Subcutaneous adipose tissue (tissue), 4 donors: Measurements from ENCODE around the gene EGF. TPM values are rescaled to one million over a fixed set of nuclear protein-coding genes. Genes with fewer than 3 reads are reported as not detected.

Experiments
- total RNA-seq, 4 donors: library from RNA; depleted of rRNA; stranded (reverse); fragments of >200 nt; gene quantifications; one replicate each; pipeline ENCODE4 v1.1.0, GENCODE V29; 2016
- TF ChIP-seq, protein P1 (sequence below): fragments of 450-650 bp; IDR thresholded peaks from one replicate; pipeline ENCODE4 v1.5.1; 2016; ENCODE audit warnings: low read depth, mild to moderate bottlenecking, control low read depth, antibody characterized with exemption, moderate library complexity

The EGF gene
- total RNA-seq, 4 donors from 2014 or later, result not detected

- TF ChIP-seq, protein P1, sequence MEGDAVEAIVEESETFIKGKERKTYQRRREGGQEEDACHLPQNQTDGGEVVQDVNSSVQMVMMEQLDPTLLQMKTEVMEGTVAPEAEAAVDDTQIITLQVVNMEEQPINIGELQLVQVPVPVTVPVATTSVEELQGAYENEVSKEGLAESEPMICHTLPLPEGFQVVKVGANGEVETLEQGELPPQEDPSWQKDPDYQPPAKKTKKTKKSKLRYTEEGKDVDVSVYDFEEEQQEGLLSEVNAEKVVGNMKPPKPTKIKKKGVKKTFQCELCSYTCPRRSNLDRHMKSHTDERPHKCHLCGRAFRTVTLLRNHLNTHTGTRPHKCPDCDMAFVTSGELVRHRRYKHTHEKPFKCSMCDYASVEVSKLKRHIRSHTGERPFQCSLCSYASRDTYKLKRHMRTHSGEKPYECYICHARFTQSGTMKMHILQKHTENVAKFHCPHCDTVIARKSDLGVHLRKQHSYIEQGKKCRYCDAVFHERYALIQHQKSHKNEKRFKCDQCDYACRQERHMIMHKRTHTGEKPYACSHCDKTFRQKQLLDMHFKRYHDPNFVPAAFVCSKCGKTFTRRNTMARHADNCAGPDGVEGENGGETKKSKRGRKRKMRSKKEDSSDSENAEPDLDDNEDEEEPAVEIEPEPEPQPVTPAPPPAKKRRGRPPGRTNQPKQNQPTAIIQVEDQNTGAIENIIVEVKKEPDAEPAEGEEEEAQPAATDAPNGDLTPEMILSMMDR, result no peak
These were observed 86.9 kb downstream of the EGF start for GRCh38 chr4:109999585-109999912.

- TF ChIP-seq, protein P1, result no peak
These were observed 89.6 kb downstream of the EGF start for GRCh38 chr4:110002326-110002725.

DNA sequence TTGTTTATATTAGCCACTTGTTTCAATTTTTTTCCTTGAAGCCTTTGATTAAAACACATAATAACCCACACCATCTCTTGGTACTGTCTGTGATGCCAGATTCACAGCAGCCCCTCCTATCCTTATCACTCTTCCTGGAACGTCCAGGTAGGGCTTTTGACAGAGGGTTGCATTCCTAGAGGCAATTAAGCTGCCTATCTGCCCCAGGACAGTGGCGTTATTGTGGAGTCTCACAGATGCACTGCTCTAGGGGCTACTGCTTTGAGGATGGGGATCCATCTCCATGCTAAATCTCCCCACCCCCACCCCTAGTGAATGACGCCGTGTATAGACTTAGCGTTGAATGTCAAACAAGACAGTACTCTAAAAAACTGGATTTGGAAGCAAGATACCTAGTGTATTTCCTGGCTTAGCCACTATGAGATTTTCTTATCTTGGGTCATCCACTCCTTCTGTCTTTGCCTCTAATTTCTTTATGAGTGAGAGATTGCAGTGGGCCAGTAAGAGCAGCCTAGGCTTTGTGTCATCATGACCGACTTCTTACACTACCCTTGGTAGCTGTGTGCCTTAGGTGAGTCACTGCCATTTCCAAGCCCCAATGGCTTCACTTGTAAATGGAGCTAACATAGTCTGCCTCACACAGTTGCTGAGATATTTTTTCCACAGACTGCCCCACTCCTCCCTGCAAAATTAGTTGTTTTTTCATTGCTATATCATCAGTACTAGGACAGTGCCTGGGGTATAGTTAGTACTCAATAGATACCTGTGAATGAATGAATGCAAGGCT lies 90.9 kb downstream of the EGF start:
- TF ChIP-seq, protein P1, result no peak

DNA sequence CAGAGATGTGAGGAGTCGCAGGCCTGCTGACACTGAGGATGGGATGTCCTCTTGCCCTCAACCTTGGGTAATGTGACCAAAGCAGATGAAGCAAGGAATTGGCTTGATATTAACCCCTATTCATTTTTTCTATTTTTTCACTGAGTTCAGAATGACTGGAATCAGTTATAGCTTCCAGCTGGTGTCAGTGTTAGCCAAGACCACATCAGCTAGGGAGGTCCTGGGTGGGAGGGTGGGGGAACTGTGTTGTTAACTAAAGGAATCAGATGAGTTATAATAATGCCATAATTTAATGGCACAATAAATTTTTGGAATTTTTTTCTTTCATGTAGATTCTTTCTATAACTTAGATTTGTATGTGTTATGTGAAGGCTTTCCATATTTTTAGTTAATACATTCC lies 91.9 kb downstream of the EGF start:
- TF ChIP-seq, protein P1, result no peak

- TF ChIP-seq, protein P1, result no peak
These were observed 92.9 kb downstream of the EGF start for GRCh38 chr4:110005461-110006056.

- TF ChIP-seq, protein P1, result no peak
These were observed 94.5 kb downstream of the EGF start for GRCh38 chr4:110007217-110007616.

GRCh38 chr4:110008540-110008939 lies 95.9 kb downstream of the EGF start:
- TF ChIP-seq, protein P1, result no peak
